ENCODE data around the gene OR6X1. TPM values are rescaled to one million over a fixed set of nuclear protein-coding genes. Genes with fewer than 3 reads are reported as not detected.

Gene OR6X1
- total and polyA plus RNA-seq, 9 of the 15 experiments (the other 6 are each of a cell fraction or from before 2014, with no cell fraction given) = not detected

- no peak overlapping the region for H3K4me3 ChIP-seq
- no peaks in the 10 kb centered on the region for H3K36me3 ChIP-seq (ENCODE audit: control insufficient read depth, insufficient read depth, low read length)
- TF ChIP-seq ZNF408 (CRISPR knock-in tag; IDR thresholded peaks at IDR 0.05; ENCODE audit: low read depth) (no peak), ZNF12 (CRISPR knock-in tag; IDR thresholded peaks at IDR 0.05) (no peak), ETV5 (CRISPR knock-in tag; IDR thresholded peaks at IDR 0.05; ENCODE audit: low read depth) (no peak), LEF1 (IDR thresholded peaks at IDR 0.05) (no peak), EWSR1 (IDR thresholded peaks at IDR 0.05; ENCODE audit: borderline replicate concordance, low read depth, partially characterized antibody) (no peak), TCF3 (CRISPR knock-in tag; IDR thresholded peaks at IDR 0.05) (no peak), HMBOX1 (IDR thresholded peaks at IDR 0.05) (no peak), ZEB2 (IDR thresholded peaks at IDR 0.05) (no peak), CAMTA2 (CRISPR knock-in tag; conservative IDR thresholded peaks at IDR 0.05) (no peak)
- TF ChIP-seq, protein P1, sequence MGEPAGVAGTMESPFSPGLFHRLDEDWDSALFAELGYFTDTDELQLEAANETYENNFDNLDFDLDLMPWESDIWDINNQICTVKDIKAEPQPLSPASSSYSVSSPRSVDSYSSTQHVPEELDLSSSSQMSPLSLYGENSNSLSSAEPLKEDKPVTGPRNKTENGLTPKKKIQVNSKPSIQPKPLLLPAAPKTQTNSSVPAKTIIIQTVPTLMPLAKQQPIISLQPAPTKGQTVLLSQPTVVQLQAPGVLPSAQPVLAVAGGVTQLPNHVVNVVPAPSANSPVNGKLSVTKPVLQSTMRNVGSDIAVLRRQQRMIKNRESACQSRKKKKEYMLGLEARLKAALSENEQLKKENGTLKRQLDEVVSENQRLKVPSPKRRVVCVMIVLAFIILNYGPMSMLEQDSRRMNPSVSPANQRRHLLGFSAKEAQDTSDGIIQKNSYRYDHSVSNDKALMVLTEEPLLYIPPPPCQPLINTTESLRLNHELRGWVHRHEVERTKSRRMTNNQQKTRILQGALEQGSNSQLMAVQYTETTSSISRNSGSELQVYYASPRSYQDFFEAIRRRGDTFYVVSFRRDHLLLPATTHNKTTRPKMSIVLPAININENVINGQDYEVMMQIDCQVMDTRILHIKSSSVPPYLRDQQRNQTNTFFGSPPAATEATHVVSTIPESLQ (CRISPR knock-in tag; IDR thresholded peaks at IDR 0.05) = no peak
- intact Hi-C loops (cut with micrococcal nuclease) = no loop called here
- no peaks in the 10 kb centered on the region for H3K9me3 ChIP-seq (replicated peaks; ENCODE audit: control insufficient read depth, insufficient read depth, low read depth, low read length)
- H3K4me1 ChIP-seq (replicated peaks in 1 of 2; ENCODE audit: control insufficient read depth in 2 of 2, insufficient read depth in 2 of 2, low read length in 2 of 2) = no peaks in the 10 kb centered on the region
- no peak for DNase-seq (ENCODE audit: extremely low read depth in 1 of 4, low spot score in 3 of 4)
- no peaks in the 10 kb centered on the region for H3K9me1 ChIP-seq (ENCODE audit: control insufficient read depth, insufficient read depth, low read length)
- CTCF ChIA-PET (ENCODE audit: low intra/inter-chr PET ratio) = no interaction called here
- no peak overlapping the region for H3K9ac ChIP-seq (ENCODE audit: insufficient read depth in 1 of 2, low read depth in 2 of 2, low read length in 2 of 2)
- H4K20me1 ChIP-seq (replicated peaks; ENCODE audit: control insufficient read depth, insufficient read depth, low read length) = no peaks in the 10 kb centered on the region; the same call in 1 of the 2 replicates
- ATAC-seq = no peak
- no TSS peak for BruUV-seq (replicated peaks)
- H3K27ac ChIP-seq (ENCODE audit: extremely low read depth, low read depth, low read length) = no peak overlapping the region
- FAIRE-seq = no peak
- no peak overlapping the region for H3K4me2 ChIP-seq (ENCODE audit: insufficient read depth, low read length)
- no peaks in the 10 kb centered on the region for H3K79me2 ChIP-seq (ENCODE audit: control insufficient read depth, insufficient read depth, low read length)
- POLR2A ChIA-PET = no interaction called here
- H2AFZ ChIP-seq (ENCODE audit: low read depth, low read length) = no peak overlapping the region
- in situ Hi-C loops (cut with MboI) = no loop called here
- 0 out of 5 replicates have a peak, but pooled peaks cover 0 to 6% of the 10 kb centered on the region in 2 experiments for H3K27me3 ChIP-seq (ENCODE audit: control insufficient read depth in 2 of 2, insufficient read depth in 2 of 2, low read length in 2 of 2)
- WGBS (ENCODE audit: insufficient coverage, low coverage, missing lambda C conversion rate) = 6% methylated on average over 4 of the region's 4 CpGs
These were observed 35.8 kb downstream of the OR6X1 start for GRCh38 chr11:123718469-123718868.

Data from K562 (cell line).